Mucosa of rectum (tissue), 2 donors: Measurements from ENCODE around the gene MAMSTR.
A peak's percentile ranks its signal among the peaks of the same experiment; 100 is the strongest.

Experiments
- H3K27ac ChIP-seq, 2 donors: one replicate each; pipeline ENCODE4 v1.7.0; 2013; ENCODE audit warnings: inconsistent platforms in 2 of 2, low read depth in 2 of 2, low read length in 2 of 2
- H3K27me3 ChIP-seq, 2 donors: one replicate each; pipeline ENCODE4 v1.7.0; 2013; ENCODE audit warnings: low read length in 2 of 2; ENCODE audit not compliant: control insufficient read depth in 2 of 2, insufficient read depth in 2 of 2
- H3K36me3 ChIP-seq, 2 donors: one replicate each; pipeline ENCODE4 v1.7.0; 2013; ENCODE audit warnings: low read length in 2 of 2; ENCODE audit not compliant: control insufficient read depth in 2 of 2, insufficient read depth in 2 of 2
- H3K4me1 ChIP-seq, 2 donors: one replicate each; pipeline ENCODE4 v1.7.0; 2013; ENCODE audit warnings: low read length in 2 of 2, mild to moderate bottlenecking in 1 of 2; ENCODE audit not compliant: control insufficient read depth in 2 of 2, insufficient read depth in 2 of 2
- H3K4me3 ChIP-seq, 2 donors: one replicate each; pipeline ENCODE4 v1.7.0; 2013; ENCODE audit warnings: low read length in 2 of 2
- H3K9ac ChIP-seq, 2 donors: one replicate each; pipeline ENCODE4 v1.7.0; 2013; ENCODE audit warnings: low read length in 2 of 2, low read depth in 1 of 2, mild to moderate bottlenecking in 1 of 2
- H3K9me3 ChIP-seq, 2 donors: one replicate each; pipeline ENCODE4 v1.7.0; 2013; ENCODE audit warnings: low read length in 2 of 2; ENCODE audit not compliant: control insufficient read depth in 2 of 2
- donor health status: healthy.
- donor health status: Normal muscosa, but diverticular disease.

The MAMSTR gene

DNA sequence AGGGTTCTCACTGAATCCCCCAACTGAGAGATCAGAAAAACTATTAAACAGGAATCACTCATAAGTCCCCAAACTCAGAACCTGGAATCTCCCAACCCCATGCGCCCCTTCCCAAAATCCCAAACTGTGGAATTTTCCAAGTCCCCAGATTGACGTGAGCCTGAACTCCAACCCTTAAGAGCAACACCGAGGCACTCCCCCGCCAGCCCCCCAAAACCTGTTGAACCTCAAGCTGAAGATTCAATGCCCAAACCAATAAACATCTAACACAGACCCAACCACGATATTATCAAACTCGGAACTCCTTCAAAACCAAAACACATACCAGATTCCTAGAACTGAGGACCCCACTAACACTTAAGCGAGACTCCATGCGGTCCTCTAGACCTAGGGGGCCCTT lies 26.6 kb upstream of the MAMSTR start:
- Histone ChIP-seq H3K36me3 (no peaks in the 10 kb centered on the region), H3K27me3 (peaks cover 5 to 9% of the 10 kb centered on the region in 2 donors), H3K4me3 (no peak overlapping the region), H3K9ac (no peak overlapping the region), H3K27ac (no peak overlapping the region), H3K9me3 (no peaks in the 10 kb centered on the region), H3K4me1 (peaks cover 3 to 7% of the 10 kb centered on the region in 2 donors)

DNA sequence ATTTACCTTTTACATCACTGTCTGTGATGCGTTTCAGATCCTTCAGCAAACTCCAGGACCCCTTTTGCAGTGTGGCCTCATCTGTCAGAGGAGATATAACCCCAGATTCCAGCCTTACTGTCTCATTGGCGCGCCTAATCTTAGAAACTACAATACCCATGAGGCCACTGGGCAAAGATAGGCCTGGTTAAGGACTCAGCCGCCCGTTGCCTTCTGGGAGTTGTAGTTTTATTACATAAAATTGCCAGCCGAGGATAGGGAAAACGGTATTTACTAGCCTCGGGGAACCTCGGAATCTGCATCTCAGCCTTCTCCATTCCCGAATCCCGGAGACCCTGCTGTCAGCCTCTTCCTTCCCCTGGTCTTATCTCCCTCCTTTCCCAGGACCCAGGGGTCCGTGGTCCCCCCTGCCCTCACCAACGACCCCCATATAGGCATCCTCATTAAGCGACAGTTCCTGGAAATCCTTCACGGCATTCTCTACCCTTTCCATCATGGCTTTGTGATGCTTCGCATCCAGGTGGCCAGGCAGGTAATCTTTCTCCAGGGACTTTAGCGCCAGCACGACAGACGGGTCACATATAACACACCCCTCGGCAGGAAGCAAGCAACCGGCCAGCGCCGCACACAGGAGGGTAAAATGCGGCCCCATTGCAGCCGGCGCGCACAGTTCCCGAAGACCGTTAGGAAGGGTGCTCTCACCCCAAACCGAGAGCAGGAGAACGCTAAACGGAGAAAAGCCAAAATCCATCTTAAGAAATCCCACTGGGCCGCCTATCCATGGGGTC lies 25.9 kb upstream of the MAMSTR start:
- Histone ChIP-seq H3K4me1 (peaks cover 8 to 14% of the 10 kb centered on the region in 2 donors), H3K4me3 (no peak overlapping the region), H3K36me3 (no peaks in the 10 kb centered on the region), H3K9ac (no peak overlapping the region), H3K9me3 (no peaks in the 10 kb centered on the region), H3K27ac (no peak overlapping the region), H3K27me3 (peaks cover 4 to 9% of the 10 kb centered on the region in 2 donors)

DNA sequence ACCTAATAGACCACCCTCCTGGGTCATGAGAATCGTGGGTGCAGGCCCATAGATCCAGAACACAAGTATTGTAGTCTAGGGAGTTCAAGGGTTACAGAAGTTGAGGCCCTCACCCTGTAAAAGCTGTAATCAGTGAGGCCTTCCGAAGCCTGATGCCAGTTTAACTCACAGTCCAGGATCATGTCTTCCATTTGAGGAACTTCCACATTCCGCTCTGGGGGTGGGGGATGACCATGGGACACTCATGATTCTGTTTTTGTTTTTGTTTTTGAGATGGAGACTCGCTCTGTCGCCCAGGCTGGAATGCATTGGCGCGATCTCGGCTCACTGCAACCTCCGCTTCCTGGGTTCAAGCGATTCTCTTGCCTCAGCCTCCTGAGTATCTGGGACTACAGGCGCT lies 22.6 kb upstream of the MAMSTR start:
- Histone ChIP-seq H3K27ac (no peak overlapping the region), H3K4me1 (peaks cover 20 to 23% of the 10 kb centered on the region in 2 donors), H3K36me3 (no peaks in the 10 kb centered on the region), H3K9ac (no peak overlapping the region), H3K4me3 (no peak overlapping the region), H3K9me3 (no peaks in the 10 kb centered on the region), H3K27me3 (peaks cover 6 to 8% of the 10 kb centered on the region in 2 donors)

DNA sequence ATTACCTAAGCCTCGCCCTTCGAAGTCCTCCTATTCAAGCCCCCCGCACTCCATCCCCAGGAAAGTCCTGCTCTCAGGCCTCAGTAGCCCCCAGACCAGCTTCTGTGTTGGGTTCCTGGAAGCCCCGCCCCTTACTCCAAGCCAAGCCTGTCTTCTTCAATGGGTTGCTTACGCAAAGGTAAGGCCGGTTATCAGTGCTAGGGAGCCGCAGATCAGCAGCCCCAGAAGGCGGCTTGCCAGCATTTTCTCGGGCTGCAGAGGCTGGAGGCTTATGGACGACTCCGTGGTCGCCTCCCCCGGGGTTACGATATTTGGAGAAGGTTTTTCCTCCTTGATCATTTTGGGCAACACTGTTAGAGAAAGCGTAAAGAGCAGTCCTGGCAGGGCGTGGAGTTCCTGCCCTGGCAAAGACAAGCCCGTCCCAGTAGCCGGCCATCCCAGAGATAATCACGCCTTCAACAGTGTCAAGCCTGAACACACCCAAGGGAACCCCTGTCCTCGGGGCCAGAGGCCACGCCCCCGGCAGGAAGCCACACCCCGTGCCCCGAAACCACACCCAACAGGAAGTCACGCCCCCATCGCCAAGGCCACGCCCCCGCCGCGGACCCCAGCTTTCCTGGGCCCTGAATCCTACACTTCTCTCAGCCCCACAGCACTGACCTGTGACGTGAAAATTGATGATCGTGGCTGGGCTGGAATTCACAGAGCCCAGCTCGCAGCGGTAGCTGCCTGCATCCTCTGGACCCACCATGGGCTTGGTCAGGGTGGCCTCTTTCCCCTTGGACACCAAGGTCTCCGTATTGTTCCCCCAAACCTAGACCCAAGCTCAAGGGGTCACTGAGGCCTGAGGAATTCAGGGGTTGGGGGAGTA lies 21.8 kb upstream of the MAMSTR start:
- H3K4me3 ChIP-seq = peak overlapping the region in 1 of 2 donors; percentile 13
- H3K36me3 ChIP-seq = no peaks in the 10 kb centered on the region
- H3K27me3 ChIP-seq = peaks cover 4 to 6% of the 10 kb centered on the region in 2 donors
- no peak overlapping the region for H3K9ac ChIP-seq
- H3K27ac ChIP-seq = peak overlapping the region; percentile 3 to 32
- peaks cover 20 to 23% of the 10 kb centered on the region in 2 donors for H3K4me1 ChIP-seq
- no peaks in the 10 kb centered on the region for H3K9me3 ChIP-seq

DNA sequence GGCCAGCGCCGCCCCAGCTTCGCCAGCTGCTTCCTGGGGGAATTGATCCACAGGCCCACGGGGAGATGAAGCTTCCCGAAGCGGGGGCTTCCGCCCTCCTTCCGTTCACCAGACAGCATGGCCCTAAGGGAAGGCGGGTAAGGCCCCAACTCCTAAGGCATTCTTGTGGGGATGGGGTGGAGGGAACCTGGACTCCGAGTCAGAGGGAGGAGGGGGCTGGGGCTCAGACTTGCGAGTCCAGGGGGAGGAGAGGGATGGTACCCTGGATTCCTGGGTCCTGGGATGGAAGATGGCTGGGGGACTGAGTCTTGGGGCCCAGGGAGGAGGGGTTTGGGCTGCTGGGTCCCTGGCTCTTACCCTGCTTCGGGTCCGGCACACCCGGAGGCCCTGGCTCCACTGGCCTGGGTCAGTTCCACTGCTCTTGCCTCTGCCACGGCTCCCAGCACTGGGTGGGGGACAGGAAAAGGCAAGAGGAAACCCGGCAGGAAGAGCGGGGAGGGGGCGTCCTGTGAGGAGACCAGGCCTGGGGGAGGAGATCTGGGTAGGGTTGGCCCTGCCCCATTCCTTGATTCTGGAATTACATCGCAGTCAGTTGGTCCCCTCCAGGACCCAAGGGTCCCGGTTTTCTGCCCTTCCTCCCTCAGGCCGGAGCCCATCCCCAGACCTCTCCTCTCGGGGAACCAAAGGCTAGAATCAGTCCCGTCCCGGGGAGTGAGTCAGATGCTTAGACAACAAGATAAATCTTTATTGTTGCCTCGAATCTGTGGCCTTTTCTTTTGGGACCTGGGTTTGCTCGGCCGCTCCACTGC lies 20.8 kb upstream of the MAMSTR start, which contains the start of gene RASIP1:
TSS of gene RASIP1 (minus strand) at position 447 of the 809 bp plus-strand sequence. CDS start at position 119, 328 bp downstream.
- peaks cover 2 to 6% of the 10 kb centered on the region in 2 donors for H3K27me3 ChIP-seq
- no peaks in the 10 kb centered on the region for H3K36me3 ChIP-seq
- peak within 1 kb of the TSS in 1 of 2 donors; percentile 62 for H3K9ac ChIP-seq
- H3K27ac ChIP-seq = peak within 1 kb of the TSS; percentile 19 to 32
- no peaks in the 10 kb centered on the region for H3K9me3 ChIP-seq
- H3K4me3 ChIP-seq = peak within 1 kb of the TSS; percentile 39 to 54
- H3K4me1 ChIP-seq = peaks cover 20 to 23% of the 10 kb centered on the region in 2 donors

DNA sequence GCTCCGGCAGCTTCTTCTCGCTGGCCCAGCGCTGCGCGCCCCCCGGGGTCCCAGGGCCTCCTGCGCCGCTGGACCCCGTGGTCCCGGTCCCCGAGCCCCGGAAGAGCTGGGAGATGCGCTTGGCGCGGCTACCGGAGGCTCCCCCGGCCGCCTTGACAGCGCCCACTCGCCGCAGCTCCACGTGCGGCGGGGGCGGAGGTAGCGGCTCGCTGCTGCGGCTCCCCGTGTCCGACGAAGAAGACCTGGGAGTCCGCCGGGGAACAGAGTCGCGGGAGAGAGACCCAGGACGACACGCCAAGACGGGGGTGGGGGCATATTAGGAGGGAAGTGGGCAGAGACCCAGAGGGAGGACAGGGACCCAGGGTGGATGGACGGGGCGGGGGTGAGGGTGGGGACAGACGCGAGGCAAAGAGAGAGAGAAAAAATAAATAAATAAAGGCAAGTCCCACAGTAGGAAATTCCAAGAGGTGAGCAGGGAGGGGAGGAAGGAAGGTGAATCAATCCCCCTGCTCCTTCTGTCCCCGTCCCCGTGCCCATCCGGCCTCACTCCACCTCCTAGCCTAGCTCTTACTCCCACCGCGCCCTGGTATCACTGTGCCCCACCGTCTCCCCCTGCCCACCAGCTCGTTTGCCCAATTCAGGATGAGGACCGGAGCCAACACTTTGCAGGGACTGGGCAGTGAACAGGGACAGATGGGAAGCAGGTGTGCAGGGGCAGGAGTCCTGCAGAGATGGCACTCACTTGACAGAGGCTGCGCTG lies 20.1 kb upstream of the MAMSTR start:
- Histone ChIP-seq H3K4me3 (peak overlapping the region; percentile 39 to 54), H3K27me3 (peaks cover 2 to 7% of the 10 kb centered on the region in 2 donors), H3K9ac (peak overlapping the region in 1 of 2 donors; percentile 62), H3K4me1 (peaks cover 20 to 23% of the 10 kb centered on the region in 2 donors), H3K27ac (peak overlapping the region; percentile 19 to 32), H3K9me3 (no peaks in the 10 kb centered on the region), H3K36me3 (no peaks in the 10 kb centered on the region)

DNA sequence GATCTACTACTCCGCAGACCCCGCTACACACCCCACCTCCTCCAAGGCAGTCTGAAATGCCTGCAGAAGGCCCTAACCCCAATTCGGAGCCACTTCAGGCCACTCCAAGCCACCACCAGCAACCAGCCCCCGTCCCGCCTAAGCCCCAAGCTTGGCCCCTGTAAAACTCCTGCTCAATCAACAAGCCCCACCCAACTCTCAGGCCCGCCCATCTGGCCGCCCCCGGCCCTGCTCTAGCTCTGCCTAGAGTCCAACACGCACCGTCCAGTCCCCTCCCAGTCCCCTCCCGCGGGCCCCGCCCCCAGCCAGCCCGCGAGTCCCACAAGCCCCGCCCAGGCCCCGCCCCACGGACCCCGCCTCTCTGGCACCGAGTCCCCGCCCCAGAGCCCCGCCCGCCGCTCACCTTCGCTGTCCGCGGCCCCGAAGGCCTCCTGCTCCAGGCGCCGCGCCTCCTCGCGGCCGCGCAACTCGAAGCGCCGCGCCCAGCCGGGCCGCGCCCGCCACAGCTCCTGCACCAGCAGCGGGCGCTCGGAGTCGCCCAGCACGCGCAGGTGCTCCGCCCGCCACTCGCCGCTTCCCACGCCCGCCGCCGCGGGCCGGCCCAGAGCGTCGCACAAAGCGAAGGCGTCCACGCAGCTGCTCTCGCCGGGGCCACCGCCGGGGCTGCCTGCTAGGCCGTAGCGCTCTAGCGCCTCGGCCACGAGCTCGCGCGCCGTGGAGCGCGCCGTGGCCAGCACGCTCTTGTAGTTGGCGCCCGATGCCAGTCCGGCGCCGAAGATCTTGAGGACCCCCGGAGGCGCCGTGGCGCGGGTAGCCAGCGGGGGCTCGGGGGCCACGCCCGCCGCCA lies 19.3 kb upstream of the MAMSTR start:
- Histone ChIP-seq H3K27ac (peak overlapping the region in 1 of 2 donors; percentile 52), H3K4me3 (peak overlapping the region; percentile 39 to 54), H3K36me3 (no peaks in the 10 kb centered on the region), H3K27me3 (peaks cover 2 to 7% of the 10 kb centered on the region in 2 donors), H3K4me1 (peaks cover 20 to 23% of the 10 kb centered on the region in 2 donors), H3K9ac (peak overlapping the region; percentile 6 to 62), H3K9me3 (no peaks in the 10 kb centered on the region)

DNA sequence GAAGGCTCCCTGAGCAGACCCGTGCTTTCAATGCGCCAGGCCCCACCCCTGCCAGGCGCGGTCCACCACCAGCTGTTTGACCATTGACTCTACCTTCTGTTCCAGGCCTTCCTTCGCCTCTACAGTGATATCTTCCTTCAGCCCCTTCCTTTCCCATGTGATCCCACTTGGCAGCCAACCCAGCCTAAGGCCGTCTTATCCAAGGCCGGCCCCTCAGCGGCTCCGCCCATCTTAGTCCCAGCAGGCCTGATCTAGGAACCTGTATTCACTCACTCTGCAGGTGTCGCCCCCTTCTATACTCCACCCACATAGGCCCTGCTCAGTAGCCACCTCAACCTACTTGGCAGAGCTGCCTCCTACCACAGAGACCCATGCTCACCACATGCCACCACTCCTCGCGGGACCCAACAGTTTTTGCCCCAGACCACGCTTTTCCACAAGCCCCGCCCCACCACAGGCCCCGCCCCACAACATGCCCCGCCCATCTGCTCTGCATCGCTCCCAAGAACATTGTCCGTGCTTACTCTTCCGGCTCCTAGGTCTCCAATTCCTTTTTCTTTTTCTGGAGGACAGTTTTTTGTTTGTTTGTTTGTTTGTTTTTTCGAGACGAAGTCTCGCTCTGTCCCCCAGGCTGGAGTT lies 18.0 kb upstream of the MAMSTR start:
- H3K9ac ChIP-seq = no peak overlapping the region
- no peaks in the 10 kb centered on the region for H3K36me3 ChIP-seq

More for the DNA sequence above, 18.0 kb upstream of the MAMSTR start:
- H3K9me3 ChIP-seq = no peaks in the 10 kb centered on the region
- H3K27me3 ChIP-seq = peaks cover 2 to 7% of the 10 kb centered on the region in 2 donors
- H3K4me1 ChIP-seq = peaks cover 20 to 23% of the 10 kb centered on the region in 2 donors
- no peak overlapping the region for H3K27ac ChIP-seq
- H3K4me3 ChIP-seq = no peak overlapping the region
